Measurements from ENCODE around the gene TGFBRAP1. TPM values are rescaled to one million over a fixed set of nuclear protein-coding genes. Genes with fewer than 3 reads are reported as not detected.
"Not testable (repeated sequence)": the region's sequence is repeated elsewhere in the genome, so short reads cannot be mapped to it uniquely, and the experiment has no call there.

Gene TGFBRAP1
- polyA plus RNA-seq, 4 donors: 6.0 to 13.9 (median 7.8) TPM

- H3K4me3 ChIP-seq (ENCODE audit: low read depth in 1 of 3, low read length in 3 of 3): no peak overlapping the region
- FAIRE-seq (no peak), DNase-seq (no peak)
- H3K36me3 ChIP-seq (ENCODE audit: control insufficient read depth in 3 of 3, insufficient read depth in 2 of 3, low read depth in 1 of 3, low read length in 3 of 3): no peaks in the 10 kb centered on the region
- no peaks in the 10 kb centered on the region for H3K4me1 ChIP-seq (ENCODE audit: control insufficient read depth in 3 of 3, insufficient read depth in 2 of 3, low read depth in 1 of 3, low read length in 2 of 3)
- no peaks in the 10 kb centered on the region for H3K9me3 ChIP-seq (ENCODE audit: control insufficient read depth in 2 of 2, insufficient read depth in 1 of 2, low read depth in 1 of 2, low read length in 1 of 2)
- H3K27me3 ChIP-seq (ENCODE audit: control insufficient read depth in 3 of 3, insufficient read depth in 3 of 3, low read length in 3 of 3): no peaks in the 10 kb centered on the region
- 83 to 90% (median 89%) methylated on average over 5 of the region's 5 CpGs for WGBS, 3 donors
- no peak overlapping the region for H3K27ac ChIP-seq (ENCODE audit: low read depth in 1 of 3, low read length in 2 of 3)
Observed at GRCh38 chr2:105254531-105255210, 74.9 kb downstream of the TGFBRAP1 start.

GRCh38 chr2:105252271-105252670 is 77.3 kb downstream of the TGFBRAP1 start:
- WGBS, 3 donors: 92 to 100% (median 92%) methylated on average over 2 of the region's 2 CpGs
- no peak for FAIRE-seq

GRCh38 chr2:105251016-105251648 is 78.4 kb downstream of the TGFBRAP1 start:
- not testable (repeated sequence) for FAIRE-seq; H3K27me3 ChIP-seq (ENCODE audit: control insufficient read depth in 3 of 3, insufficient read depth in 3 of 3, low read length in 3 of 3); H3K4me1 ChIP-seq (ENCODE audit: control insufficient read depth in 3 of 3, insufficient read depth in 2 of 3, low read depth in 1 of 3, low read length in 2 of 3); H3K4me3 ChIP-seq (ENCODE audit: low read depth in 1 of 3, low read length in 3 of 3); H3K27ac ChIP-seq (ENCODE audit: low read depth in 1 of 3, low read length in 2 of 3); H3K9me3 ChIP-seq (ENCODE audit: control insufficient read depth in 2 of 2, insufficient read depth in 1 of 2, low read depth in 1 of 2, low read length in 1 of 2); H3K36me3 ChIP-seq (ENCODE audit: control insufficient read depth in 3 of 3, insufficient read depth in 2 of 3, low read depth in 1 of 3, low read length in 3 of 3); DNase-seq
- WGBS, 3 donors: 94 to 97% (median 97%) methylated on average over 40 to 43 of the region's 43 CpGs

More at GRCh38 chr2:105252271-105252670, 77.3 kb downstream of the TGFBRAP1 start:
- Histone ChIP-seq H3K27me3 (ENCODE audit: control insufficient read depth in 3 of 3, insufficient read depth in 3 of 3, low read length in 3 of 3) (no peaks in the 10 kb centered on the region), H3K4me3 (ENCODE audit: low read depth in 1 of 3, low read length in 3 of 3) (no peak overlapping the region), H3K4me1 (ENCODE audit: control insufficient read depth in 3 of 3, insufficient read depth in 2 of 3, low read depth in 1 of 3, low read length in 2 of 3) (no peaks in the 10 kb centered on the region), H3K9me3 (ENCODE audit: control insufficient read depth in 2 of 2, insufficient read depth in 1 of 2, low read depth in 1 of 2, low read length in 1 of 2) (no peaks in the 10 kb centered on the region), H3K36me3 (ENCODE audit: control insufficient read depth in 3 of 3, insufficient read depth in 2 of 3, low read depth in 1 of 3, low read length in 3 of 3) (no peaks in the 10 kb centered on the region), H3K27ac (ENCODE audit: low read depth in 1 of 3, low read length in 2 of 3) (no peak overlapping the region)
- DNase-seq: no peak

- H3K4me3 ChIP-seq (ENCODE audit: low read depth in 1 of 3, low read length in 3 of 3): no peak overlapping the region
- no peak for FAIRE-seq
- peak in 1 of 2 donors; percentile 61 for DNase-seq
- H3K4me1 ChIP-seq (ENCODE audit: control insufficient read depth in 3 of 3, insufficient read depth in 2 of 3, low read depth in 1 of 3, low read length in 2 of 3): no peaks in the 10 kb centered on the region
- H3K27me3 ChIP-seq (ENCODE audit: control insufficient read depth in 3 of 3, insufficient read depth in 3 of 3, low read length in 3 of 3): no peaks in the 10 kb centered on the region
- no peaks in the 10 kb centered on the region for H3K9me3 ChIP-seq (ENCODE audit: control insufficient read depth in 2 of 2, insufficient read depth in 1 of 2, low read depth in 1 of 2, low read length in 1 of 2)
- no peak overlapping the region for H3K27ac ChIP-seq (ENCODE audit: low read depth in 1 of 3, low read length in 2 of 3)
- no peaks in the 10 kb centered on the region for H3K36me3 ChIP-seq (ENCODE audit: control insufficient read depth in 3 of 3, insufficient read depth in 2 of 3, low read depth in 1 of 3, low read length in 3 of 3)
- 55 to 83% (median 71%) methylated on average over 4 of the region's 4 CpGs for WGBS, 3 donors
Observed at GRCh38 chr2:105249891-105250290, 79.6 kb downstream of the TGFBRAP1 start.

GRCh38 chr2:105249181-105249580 is 80.4 kb downstream of the TGFBRAP1 start:
- Histone ChIP-seq H3K4me3 (ENCODE audit: low read depth in 1 of 3, low read length in 3 of 3) (no peak overlapping the region), H3K27me3 (ENCODE audit: control insufficient read depth in 3 of 3, insufficient read depth in 3 of 3, low read length in 3 of 3) (no peaks in the 10 kb centered on the region), H3K4me1 (ENCODE audit: control insufficient read depth in 3 of 3, insufficient read depth in 2 of 3, low read depth in 1 of 3, low read length in 2 of 3) (no peaks in the 10 kb centered on the region), H3K9me3 (ENCODE audit: control insufficient read depth in 2 of 2, insufficient read depth in 1 of 2, low read depth in 1 of 2, low read length in 1 of 2) (no peaks in the 10 kb centered on the region), H3K36me3 (ENCODE audit: control insufficient read depth in 3 of 3, insufficient read depth in 2 of 3, low read depth in 1 of 3, low read length in 3 of 3) (no peaks in the 10 kb centered on the region), H3K27ac (ENCODE audit: low read depth in 1 of 3, low read length in 2 of 3) (no peak overlapping the region)
- no peak for DNase-seq
- FAIRE-seq: no peak
- 61 to 82% (median 62%) methylated on average over 5 of the region's 5 CpGs for WGBS, 3 donors

GRCh38 chr2:105248316-105249070 is 81.0 kb downstream of the TGFBRAP1 start:
- WGBS, 3 donors: 75 to 81% (median 80%) methylated on average over 4 of the region's 4 CpGs
- no peak overlapping the region for H3K4me3 ChIP-seq (ENCODE audit: low read depth in 1 of 3, low read length in 3 of 3)

GRCh38 chr2:105244451-105244850 is 85.1 kb downstream of the TGFBRAP1 start:
- no peaks in the 10 kb centered on the region for H3K9me3 ChIP-seq (ENCODE audit: control insufficient read depth in 2 of 2, insufficient read depth in 1 of 2, low read depth in 1 of 2, low read length in 1 of 2)
- H3K4me1 ChIP-seq (ENCODE audit: control insufficient read depth in 3 of 3, insufficient read depth in 2 of 3, low read depth in 1 of 3, low read length in 2 of 3): no peaks in the 10 kb centered on the region
- H3K4me3 ChIP-seq (ENCODE audit: low read depth in 1 of 3, low read length in 3 of 3): no peak overlapping the region
- DNase-seq: no peak
- H3K36me3 ChIP-seq (ENCODE audit: control insufficient read depth in 3 of 3, insufficient read depth in 2 of 3, low read depth in 1 of 3, low read length in 3 of 3): no peaks in the 10 kb centered on the region
- FAIRE-seq: no peak
- peaks cover 0 to 7% (median 0%) of the 10 kb centered on the region in 3 donors for H3K27me3 ChIP-seq (ENCODE audit: control insufficient read depth in 3 of 3, insufficient read depth in 3 of 3, low read length in 3 of 3)
- WGBS, 3 donors: 68 to 86% (median 78%) methylated on average over 3 of the region's 3 CpGs
- no peak overlapping the region for H3K27ac ChIP-seq (ENCODE audit: low read depth in 1 of 3, low read length in 2 of 3)

More at GRCh38 chr2:105248316-105249070, 81.0 kb downstream of the TGFBRAP1 start:
- no peak overlapping the region for H3K27ac ChIP-seq (ENCODE audit: low read depth in 1 of 3, low read length in 2 of 3)
- H3K36me3 ChIP-seq (ENCODE audit: control insufficient read depth in 3 of 3, insufficient read depth in 2 of 3, low read depth in 1 of 3, low read length in 3 of 3): no peaks in the 10 kb centered on the region
- no peaks in the 10 kb centered on the region for H3K4me1 ChIP-seq (ENCODE audit: control insufficient read depth in 3 of 3, insufficient read depth in 2 of 3, low read depth in 1 of 3, low read length in 2 of 3)
- no peaks in the 10 kb centered on the region for H3K27me3 ChIP-seq (ENCODE audit: control insufficient read depth in 3 of 3, insufficient read depth in 3 of 3, low read length in 3 of 3)
- DNase-seq (no peak), FAIRE-seq (no peak)
- H3K9me3 ChIP-seq (ENCODE audit: control insufficient read depth in 2 of 2, insufficient read depth in 1 of 2, low read depth in 1 of 2, low read length in 1 of 2): no peaks in the 10 kb centered on the region

GRCh38 chr2:105243961-105244360 is 85.6 kb downstream of the TGFBRAP1 start:
- H3K27ac ChIP-seq (ENCODE audit: low read depth in 1 of 3, low read length in 2 of 3): no peak overlapping the region
- no peak for DNase-seq
- WGBS, 3 donors: 63 to 80% (median 69%) methylated on average over 5 of the region's 5 CpGs
- no peak for FAIRE-seq
- H3K27me3 ChIP-seq (ENCODE audit: control insufficient read depth in 3 of 3, insufficient read depth in 3 of 3, low read length in 3 of 3): peaks cover 0 to 7% (median 0%) of the 10 kb centered on the region in 3 donors
- no peak overlapping the region for H3K4me3 ChIP-seq (ENCODE audit: low read depth in 1 of 3, low read length in 3 of 3)
- H3K9me3 ChIP-seq (ENCODE audit: control insufficient read depth in 2 of 2, insufficient read depth in 1 of 2, low read depth in 1 of 2, low read length in 1 of 2): no peaks in the 10 kb centered on the region
- H3K4me1 ChIP-seq (ENCODE audit: control insufficient read depth in 3 of 3, insufficient read depth in 2 of 3, low read depth in 1 of 3, low read length in 2 of 3): no peaks in the 10 kb centered on the region
- H3K36me3 ChIP-seq (ENCODE audit: control insufficient read depth in 3 of 3, insufficient read depth in 2 of 3, low read depth in 1 of 3, low read length in 3 of 3): no peaks in the 10 kb centered on the region
